H1 (cell line): ENCODE results near the gene CHD2. TPM values are rescaled to one million over a fixed set of nuclear protein-coding genes. Genes with fewer than 3 reads are reported as not detected.

ENCODE experiments used
- HDAC2 ChIP-seq, 2 experiments: fragments of 300-600 bp in 1 of 2; sonication (generic) in 1 of 2; IDR thresholded peaks; 2 replicates each; pipeline ENCODE4 v1.6.1; 2011 to 2012; ENCODE audit warnings: low read depth in 2 of 2, low read length in 2 of 2, mild to moderate bottlenecking in 2 of 2, moderate library complexity in 2 of 2, borderline replicate concordance in 1 of 2, inconsistent platforms in 1 of 2
- NANOG ChIP-seq: IDR thresholded peaks from 2 replicates; pipeline ENCODE4 v1.6.1; 2011; ENCODE audit warnings: low read length, low read depth, mild to moderate bottlenecking, inconsistent platforms; ENCODE audit not compliant: insufficient read depth, poor library complexity, severe bottlenecking
- POU5F1 ChIP-seq: IDR thresholded peaks from 2 replicates; pipeline ENCODE4 v1.6.1; 2011; ENCODE audit warnings: low read depth, mild to moderate bottlenecking, low read length, moderate library complexity
- RFX5 ChIP-seq: IDR thresholded peaks from 2 replicates; pipeline ENCODE4 v1.6.1; 2011; ENCODE audit warnings: low read depth, low read length, improper control_type of control experiment, borderline replicate concordance
- TAF1 ChIP-seq: IDR thresholded peaks from 2 replicates; pipeline ENCODE4 v1.6.1; 2011; ENCODE audit warnings: mild to moderate bottlenecking, low read depth, low read length
- polyA plus RNA-seq, 7 experiments: library from polyadenylated mRNA; depleted of rRNA in 3 of 7; stranded (reverse) in 5 of 7; unstranded in 2 of 7; fragments of >200 nt in 5 of 7; fragments of 200-250 nt in 2 of 7; gene quantifications; 1 replicate in 5 of 7; 2 replicates in 1 of 7; 4 replicates in 1 of 7; pipeline versions ENCODE4 v1.2.1 to v1.2.3, GENCODE V29; 2011 to 2013; ENCODE audit warnings: missing spikeins in 2 of 7, mixed read lengths in 2 of 7
- total RNA-seq: library from RNA; stranded (reverse); fragmentation: NEBNext Ultra II Directional; extraction: Animal tissue kit (Norgen Biotek cat#: 25700); gene quantifications from 2 replicates; pipeline ENCODE4 v1.2.1, GENCODE V29; 2021

CHD2 gene
- total and polyA plus RNA-seq, 2 of the 8 experiments (the other 6 are each of a cell fraction or from before 2014, with no cell fraction given) = 28.8 to 70.0 TPM

DNA sequence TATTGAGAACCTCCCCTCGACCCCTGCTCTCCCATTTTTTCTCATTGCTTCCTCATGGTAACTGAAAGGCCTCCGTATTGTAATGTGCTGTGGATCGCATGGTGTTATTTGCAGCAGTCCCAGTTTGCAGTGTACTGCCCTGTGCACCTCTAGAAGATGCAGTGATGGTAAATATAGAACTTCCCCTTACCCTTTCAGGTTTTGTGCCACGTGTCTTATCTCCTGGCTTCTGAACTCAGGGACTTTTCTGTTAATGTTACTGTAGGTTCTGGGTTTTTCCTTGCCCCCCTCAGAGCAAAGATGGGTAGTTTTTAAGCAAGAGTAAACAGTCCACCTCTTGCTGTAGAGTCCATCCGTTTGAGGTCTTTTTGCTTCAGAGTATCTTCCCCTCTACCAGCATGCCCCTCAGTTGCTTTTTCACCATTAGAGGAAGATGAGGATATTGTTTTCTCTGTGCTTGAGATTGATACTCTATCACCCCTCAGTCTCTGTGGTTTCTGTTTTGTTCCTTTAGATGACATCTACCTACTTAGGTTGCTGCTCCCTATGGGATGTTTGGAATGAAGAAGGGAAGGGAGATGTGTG lies 22.4 kb downstream of the CHD2 start (continued):
- TF ChIP-seq RFX5 (no peak), NANOG (no peak), TAF1 (no peak), HDAC2 (IDR thresholded peaks at IDR 0.05; ENCODE audit: borderline replicate concordance in 1 of 2, low read depth in 2 of 2, low read length in 2 of 2) (no peak), POU5F1 (no peak)
- TF ChIP-seq, all 59 proteins: peak for 0
